Activated T-cell treated with anti-CD3 and anti-CD28 coated beads, Interleukin-2, amount 50 U/mL, for 48 hours (primary cell): Measurements from ENCODE around the gene TRAPPC8.
"Not testable (repeated sequence)": the region's sequence is repeated elsewhere in the genome, so short reads cannot be mapped to it uniquely, and the experiment has no call there.

Experiments
- DNase-seq, 2 experiments: peaks; one replicate each; pipeline ENCODE4 v3.0.0-alpha.2; 2020

Gene TRAPPC8

DNA sequence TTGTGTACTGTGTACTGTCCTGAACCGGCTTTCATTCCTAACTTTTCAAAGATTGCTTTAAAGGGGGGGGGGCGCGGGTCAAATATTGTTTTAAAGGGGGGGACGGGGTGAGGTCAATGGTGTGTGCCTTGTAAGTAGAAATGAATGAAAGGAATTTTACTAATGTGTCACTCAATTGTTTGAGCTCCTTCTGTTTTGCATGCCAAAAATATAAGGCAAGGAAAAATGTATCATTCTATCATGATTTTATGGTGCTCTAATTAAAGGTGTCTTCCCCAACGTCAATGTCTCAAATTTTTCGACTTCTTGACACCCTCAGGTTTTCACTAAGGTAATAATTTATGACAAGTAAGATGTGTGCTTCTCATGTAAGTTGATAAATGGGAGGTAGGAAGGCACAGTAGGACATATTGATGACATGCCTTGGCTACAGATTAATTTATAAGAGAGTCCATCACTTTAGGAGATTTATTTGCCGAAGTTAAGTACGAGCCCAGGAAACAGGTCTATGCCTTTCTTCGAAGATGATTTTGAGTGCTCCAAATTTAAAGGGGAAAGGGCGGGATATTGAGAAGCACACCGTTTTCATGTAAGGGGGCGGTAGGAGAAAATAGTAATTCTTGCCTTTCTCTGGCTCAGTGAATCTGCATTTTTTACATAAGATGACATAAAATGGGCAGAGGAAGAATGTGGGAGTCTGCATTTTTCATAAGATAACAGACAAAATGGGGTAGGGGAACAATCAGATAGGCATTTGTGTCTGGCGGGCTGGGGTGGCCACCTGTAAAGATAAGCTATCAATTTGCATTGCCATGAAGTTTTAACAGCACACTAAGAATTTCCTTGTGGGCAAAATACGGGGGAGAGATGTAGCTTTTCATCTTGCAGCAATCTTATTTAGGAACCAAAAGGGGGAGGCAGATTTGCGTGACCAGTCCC is 1.2 kb upstream of the TRAPPC8 start:
- no peak for DNase-seq

DNA sequence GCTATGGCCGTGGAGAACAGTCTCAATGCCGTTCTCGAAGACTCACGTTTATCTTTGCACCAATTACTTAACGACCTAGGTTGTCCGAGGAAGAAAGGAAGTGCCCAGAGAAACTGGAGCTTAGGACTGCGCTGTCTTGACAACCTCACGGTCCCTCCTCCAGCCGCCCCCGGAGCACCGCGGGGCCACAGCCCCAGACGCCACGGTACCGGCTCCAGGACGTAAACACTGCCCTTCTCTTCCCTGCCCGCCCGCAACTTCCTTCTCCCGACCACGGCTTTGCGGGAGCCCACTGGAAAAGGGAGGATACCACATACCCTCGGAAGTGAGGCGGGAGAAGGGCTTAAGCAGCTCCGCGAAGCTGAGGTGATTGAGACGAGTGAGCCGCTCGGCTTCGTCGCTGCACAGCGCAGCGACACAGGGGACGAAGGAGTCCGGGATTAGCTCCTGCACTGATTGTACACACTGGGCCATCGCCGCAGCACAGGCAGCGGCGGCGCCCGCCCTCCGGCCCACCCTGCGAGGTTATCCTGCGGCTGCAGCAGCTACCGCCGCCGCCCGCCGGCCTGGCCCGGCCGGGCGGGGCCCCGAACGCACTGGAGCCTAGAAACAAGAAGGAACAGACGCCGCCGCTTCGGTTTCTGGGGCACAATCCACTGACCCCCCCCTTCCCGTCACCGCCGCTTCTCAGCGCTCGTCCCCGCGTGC is 483 bp downstream of the TRAPPC8 start:
- peak in 1 of 2 experiments; percentile 65 for DNase-seq

DNA sequence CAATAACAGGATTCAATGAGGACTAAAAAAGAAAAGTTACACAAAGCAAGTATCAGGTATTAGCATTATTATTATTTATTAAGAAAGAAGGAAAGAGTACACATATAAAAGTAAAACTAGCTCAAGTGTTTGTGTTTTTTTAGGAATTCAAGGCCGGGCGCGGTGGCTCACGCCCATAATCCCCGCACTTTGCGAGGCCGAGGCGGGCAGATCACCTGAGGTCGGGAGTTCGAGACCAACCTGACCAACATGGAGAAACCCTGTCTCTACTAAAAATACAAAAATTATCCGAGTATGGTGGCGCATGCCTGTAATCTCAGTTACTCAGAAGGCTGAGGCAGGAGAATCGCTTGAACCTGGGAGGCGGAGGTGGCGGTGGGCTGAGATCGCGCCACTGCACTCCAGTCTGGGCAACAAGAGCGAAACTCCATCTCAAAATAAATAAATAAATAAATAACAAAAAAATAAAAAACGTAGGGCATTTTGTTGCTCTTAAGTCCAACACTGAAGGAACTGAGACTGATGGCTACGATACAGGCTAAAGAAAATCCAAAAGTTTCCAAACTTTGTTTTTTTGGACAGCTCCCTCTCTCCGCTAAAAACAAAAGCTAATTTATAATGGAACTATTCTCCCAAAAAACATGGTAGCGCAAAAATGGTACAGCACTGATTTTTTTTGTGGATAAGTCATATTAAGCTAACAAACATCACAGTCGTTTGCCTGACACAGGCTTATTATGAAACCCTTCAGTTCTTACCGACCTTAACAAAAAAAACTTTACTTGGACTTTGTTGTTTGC is 1.7 kb downstream of the TRAPPC8 start:
- no peak for DNase-seq

DNA sequence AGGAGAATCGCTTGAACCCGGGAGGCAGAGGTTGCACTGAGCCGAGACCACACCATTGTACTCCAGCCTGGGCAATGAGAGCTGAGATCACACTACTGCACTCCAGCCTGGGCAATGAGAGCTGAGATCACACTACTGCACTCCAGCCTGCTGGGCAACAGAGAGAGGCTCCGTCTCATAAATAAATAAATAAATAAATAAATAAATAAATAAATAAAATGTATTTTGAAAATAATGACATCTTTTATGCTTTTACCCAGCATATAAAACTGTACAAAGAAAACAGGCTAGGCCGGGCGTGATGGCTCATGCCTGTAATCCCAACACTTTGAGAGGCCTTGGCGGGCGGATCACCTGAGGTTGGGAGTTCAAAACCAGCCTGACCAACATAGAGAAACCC is 8.2 kb downstream of the TRAPPC8 start:
- not testable (repeated sequence) for DNase-seq

DNA sequence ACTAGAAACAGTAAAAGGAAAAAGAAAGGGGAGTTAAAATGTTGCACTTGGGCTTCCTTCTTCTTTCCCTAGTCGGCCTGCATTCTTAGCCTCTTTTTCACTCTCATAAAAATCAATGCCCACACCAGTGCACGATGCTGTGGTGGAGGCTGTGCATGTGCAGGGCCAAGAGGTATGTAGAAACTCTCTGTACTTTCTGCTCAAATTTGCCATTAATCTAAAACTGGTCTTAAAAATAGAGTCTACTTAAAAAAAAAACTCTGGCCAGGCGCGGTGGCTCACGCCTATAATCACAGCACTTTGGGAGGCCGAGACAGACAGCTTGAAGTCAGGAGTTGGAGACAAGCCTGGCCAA is 11.1 kb downstream of the TRAPPC8 start:
- DNase-seq = no peak

DNA sequence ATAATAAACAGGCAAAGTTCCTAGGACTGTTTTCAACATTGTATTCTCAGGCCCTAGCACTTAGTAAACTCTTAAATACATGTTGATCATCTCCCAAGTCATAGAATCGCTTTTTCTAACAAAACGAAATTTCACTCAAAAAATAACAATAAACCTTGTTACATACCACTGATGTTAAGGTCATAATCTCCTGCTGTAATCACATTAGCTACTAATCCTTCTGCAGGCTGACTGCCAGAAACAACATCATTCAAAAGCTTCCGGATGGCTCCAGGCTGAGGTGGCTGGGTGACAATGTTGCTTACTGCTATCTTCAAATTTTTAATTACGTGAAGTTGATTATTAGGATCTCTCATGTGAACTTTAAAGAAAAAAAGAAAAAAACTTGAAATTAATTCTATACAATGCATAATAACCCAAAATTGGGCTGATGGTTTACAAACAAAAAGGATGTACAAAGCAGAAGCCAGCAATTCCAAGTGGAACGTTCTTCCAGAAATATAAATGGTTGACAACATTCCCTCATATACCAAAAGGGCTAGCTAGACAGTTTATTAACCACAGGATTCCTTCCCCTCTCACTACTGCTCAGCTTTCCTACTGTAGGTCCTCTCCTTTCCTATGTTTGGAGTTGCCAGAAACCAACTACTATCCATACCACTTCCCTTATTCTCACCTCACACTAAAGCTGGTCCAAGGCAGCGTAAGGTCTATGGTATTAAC is 11.6 kb downstream of the TRAPPC8 start:
- no peak for DNase-seq

DNA sequence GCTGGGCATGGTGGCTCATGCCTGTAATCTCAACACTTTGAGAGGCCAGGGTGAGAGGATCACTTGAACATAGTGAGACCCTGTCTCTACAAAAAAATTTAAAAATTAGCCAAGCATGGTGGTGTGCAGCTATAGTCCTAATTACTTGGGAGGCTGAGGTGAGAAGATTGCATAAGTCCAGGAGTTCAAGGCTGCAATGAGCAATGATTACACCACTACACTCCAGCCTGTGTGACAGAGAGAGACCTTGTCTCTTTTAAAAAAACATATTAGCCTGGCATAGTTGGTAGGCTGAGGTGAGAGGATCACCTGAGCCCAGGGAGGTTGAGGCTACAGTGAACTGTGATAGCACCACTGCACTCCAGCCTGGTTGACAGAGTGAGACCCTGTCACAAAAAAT is 13.7 kb downstream of the TRAPPC8 start:
- no peak for DNase-seq

DNA sequence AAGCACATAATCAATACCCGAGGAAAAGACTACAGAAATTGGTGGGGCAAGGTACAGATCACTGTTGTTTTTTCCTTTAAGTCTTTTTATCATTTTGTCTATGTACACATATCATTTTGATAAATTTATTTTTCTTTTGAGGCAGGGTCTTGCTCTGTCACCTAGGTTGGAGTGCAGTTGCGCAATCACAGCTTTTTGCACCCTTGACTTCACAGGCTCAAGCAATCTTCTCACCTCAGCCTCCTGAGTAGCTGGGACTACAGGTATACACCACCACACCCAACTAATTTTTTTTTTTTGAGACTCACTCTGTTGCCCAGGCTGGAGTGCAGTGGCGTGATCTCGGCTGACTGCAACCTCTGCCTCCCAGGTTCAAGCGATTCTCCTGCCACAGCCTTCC is 15.9 kb downstream of the TRAPPC8 start:
- not testable (repeated sequence) for DNase-seq

DNA sequence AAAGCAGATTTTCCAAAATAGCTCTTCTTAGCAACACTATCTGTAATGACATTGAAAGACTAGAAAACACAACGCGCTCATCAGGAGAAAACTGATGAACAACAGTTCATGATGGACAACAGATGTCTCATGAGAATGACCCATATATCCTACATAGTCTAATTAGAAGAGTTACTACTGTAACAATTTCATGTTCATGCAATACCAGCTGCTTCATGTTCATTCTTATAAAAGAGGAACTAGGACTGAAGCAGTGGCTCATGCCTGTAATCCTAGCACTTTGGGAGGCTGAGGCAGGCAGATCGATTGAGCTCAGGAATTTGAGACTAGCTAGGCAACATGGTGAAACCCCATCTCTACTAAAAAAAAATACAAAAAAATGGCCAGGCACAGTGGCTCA is 22.7 kb downstream of the TRAPPC8 start:
- DNase-seq = no peak

DNA sequence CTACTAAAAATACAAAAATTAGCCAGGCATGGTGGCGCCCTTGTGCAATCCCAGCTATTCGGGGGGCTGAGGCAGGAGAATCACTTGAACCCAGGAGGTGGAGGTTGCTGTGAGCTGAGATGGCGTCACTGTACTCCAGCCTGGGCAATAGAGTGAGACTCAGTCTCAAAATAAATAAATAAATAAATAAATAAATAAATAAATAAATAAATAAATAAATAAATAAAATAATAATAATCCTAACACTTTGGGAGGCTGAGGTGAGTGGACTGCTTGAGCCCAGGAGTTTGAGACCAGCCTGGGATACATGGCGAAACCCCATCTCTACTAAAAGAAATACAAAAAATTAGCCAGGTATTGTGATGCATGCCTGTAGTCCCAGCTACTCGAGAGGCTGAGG is 23.6 kb downstream of the TRAPPC8 start:
- DNase-seq = not testable (repeated sequence)

DNA sequence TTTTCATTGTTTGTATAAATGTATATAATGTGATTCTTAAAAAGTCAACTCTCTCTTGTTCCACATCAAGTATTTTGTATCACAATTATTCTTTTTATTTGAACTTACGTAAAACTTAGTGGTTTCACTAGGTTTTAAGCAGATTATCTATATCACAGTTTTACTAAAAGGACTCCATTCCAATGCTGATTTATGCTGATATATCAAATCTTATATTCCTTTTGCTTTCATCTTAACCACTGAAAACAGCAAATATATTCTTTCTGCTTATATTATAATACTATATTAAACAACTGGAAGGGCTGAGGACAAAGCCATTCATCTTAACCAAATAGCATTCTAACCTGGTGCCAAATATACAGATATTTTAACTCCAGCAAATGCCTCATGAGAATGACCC is 24.2 kb downstream of the TRAPPC8 start:
- no peak for DNase-seq

DNA sequence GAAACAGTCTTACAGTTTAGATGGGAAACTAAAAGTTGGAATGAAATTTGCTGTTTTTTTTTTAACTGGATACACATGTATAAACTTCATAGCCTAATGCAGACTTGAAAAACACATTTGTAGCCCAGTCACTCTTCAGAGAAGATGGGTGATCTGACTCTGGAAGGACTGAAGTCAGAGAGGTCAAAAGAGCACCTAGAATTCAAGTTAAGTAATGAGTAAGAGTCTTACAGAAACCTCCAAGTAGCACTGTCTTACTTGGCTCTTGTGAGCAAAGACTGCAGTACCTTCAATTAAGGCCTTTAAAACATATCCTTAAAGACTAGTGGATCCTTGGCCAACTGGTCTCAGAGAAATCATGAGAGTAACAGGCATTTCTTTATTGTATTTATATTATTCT is 41.9 kb downstream of the TRAPPC8 start:
- no peak for DNase-seq

DNA sequence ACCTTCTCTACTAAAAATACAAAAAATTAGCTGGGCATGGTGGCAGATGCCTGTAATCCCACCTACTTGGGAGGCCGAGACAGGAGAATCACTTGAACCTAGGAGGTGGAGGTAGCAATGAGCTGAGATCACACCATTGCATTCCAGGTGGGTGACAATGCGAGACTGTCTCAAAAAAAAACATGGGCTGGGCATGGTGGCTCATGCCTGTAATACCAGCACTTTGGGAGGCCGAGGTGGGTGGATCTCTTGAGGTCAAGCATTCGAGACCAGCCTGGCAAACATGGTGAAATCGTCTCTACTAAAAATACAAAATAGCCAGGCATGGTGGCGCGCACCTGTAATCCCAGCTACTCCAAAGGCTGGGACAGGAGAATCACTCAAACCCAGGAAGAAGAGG is 43.2 kb downstream of the TRAPPC8 start:
- not testable (repeated sequence) for DNase-seq

DNA sequence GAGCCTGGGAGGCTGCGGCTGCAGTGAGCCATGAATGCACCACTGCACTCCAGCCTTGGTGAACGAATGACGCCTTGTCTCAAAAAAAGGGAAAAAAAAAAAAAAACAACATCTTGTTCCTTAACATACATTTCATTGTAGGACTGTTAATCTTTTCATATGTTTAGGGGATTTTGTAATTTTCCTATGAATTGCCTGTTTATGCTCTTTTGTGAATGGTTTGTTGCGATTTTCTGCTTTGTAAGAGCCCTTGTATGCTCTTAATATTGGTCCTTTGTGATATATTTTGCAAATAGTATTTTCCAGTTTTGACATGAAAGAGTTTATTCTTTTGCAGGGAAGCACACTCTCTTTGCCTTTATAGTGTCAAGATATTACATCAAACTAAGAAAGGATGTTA is 50.0 kb downstream of the TRAPPC8 start:
- no peak for DNase-seq

DNA sequence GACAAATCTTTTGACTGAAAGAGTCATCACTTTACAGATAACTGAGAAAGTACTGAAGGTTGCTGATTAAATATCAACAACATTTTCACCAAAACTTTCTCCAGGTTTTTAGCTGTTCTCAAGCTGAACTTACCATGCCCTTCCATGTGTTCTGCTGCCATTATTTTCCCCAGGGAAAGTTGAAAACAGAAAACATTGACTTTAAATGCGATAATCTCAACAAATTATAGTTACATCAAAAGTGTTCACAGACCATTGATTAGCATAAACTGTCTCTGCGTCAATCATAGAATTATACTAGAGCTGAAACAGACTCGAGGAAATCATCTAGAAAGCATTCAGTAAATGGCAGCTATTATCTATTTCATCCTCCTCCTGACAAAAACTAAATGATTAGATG is 51.4 kb downstream of the TRAPPC8 start:
- no peak for DNase-seq

DNA sequence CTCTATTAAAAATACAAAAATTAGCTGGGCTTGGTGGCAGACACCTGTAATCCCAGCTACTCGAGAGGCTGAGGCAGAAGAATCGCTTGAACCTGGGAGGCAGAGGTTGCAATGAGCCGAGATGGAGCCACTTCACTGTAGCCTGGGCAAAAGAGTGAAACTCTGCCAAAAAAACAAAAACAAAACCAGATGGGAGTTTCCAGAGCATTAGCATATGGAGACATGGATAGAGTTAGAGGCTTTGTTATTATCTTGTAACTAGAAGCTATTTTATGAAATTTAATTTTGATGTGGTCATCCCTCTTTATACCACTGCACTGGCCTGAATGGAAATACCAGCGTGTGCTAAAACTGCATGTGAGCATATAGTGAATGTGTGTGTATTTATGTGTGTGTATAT is 58.9 kb downstream of the TRAPPC8 start:
- no peak for DNase-seq

DNA sequence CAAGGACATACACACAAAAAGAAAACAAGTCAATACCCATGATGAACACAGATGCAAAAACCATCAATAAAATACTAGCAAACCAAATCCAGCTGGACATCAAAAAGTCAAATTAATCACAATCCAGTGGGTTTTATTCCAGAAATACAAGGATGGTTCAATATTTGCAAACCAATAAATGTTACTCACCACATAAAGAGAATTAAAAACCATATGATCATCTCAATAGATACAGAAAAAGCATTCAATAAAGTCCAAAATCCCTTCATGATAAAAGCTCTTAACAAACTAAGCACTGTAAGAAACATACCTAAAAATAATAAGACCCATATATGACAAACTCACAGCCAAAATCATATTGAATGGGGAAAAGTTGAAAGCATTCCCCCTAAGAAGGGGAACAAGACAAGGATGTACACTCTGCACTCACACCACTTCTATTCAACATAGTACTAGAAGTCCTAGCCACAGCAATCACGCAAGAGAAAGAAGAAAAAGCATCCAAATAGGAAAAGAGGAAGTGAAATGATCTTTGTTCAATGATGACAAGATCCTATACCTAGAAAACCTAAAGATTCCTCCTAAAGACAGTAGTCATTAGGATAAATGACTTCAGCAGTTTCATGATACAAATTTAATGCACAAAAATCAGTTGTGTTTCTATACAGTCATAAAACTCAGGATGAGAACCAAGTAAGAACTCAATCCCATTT is 62.6 kb downstream of the TRAPPC8 start:
- DNase-seq = no peak

DNA sequence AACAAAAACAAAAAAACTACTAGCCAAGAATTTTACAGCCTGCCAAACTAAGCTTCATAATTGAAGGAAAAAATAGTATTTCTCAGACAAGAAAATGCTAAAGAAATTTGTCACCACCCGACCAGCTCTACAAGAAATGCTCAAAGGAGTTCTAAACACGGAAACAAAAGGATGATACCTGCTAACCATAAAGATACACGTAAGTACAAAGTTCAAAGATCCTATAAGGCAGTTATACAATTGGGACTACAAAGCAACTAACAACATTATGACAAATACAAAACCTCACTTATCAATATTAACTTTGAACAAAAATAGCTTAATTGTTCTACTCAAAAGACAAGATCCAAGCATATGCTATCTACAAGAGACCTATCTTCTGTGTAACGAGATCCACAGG is 64.6 kb downstream of the TRAPPC8 start:
- no peak for DNase-seq

DNA sequence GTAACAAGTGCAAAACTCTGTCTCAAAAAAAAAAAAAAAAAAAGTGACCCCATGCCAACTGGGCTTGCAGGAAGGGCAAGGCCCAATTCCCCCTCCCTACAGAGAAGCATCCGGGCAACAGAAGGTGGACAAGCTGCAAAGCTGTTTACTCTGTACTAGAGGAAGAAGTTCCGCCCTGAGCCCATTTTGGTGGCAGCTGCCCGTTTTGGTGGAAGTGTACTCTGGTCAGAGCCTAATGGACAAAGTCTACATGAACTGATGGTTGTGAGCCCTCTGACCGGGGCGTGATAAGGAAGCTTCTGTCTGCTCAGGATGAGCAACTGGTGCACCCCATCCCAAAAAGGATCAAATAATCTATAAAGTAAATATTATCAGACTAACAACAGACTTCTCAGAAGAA is 65.0 kb downstream of the TRAPPC8 start:
- no peak for DNase-seq

DNA sequence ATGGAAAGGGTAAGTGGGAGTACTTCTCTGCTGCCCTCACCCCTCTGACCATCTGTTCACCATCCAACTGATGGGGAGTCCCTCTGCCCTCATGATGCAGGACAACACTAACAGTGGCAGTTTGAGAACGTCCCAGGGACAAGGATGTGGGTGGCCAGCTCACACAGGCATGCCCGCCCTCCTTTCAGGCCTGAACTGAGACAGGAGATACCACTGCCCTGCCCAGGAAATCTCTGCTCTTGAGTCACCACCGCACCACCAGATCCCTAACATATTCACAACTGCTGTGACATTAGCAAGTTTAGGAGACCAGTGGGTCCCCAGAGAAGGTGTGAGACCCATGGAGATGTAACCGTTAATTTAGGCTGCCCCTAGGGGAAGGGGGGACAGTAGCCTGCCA is 66.2 kb downstream of the TRAPPC8 start:
- no peak for DNase-seq

DNA sequence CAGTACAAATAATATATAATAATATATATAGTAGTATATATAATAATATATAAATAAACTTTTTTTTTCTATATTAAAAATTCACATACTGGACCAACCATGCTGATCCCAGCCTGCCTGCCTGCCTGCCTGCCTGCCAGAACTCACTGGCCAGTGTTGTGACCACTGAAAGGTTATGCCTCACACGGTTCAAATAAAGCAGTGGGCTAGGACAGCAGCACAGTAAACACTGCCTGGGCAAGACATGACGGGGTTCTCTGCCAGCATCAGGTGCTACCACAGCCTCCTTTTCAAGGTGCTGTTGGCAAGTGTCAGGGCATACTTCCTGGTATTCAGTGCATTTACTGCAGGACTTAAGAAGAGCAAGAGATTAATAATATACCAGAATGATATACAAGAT is 67.6 kb downstream of the TRAPPC8 start:
- DNase-seq = no peak

DNA sequence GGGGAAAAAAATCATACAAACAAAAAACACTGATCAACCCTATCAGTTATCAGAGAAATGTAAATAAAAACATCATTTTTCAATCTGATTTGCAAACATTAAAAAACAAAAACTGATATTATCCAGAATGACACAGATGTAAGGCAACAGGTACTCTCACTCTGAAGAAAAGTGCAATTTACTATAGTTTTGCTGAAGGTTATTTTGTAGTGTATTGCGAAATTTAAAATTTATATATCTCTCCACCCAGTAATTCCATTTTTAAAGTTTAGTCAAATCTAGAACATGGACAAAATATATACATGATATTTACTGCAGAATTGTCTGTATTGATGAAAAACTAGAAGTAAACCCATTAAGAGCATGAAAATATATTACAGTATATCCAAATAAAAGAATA is 79.8 kb downstream of the TRAPPC8 start:
- DNase-seq = no peak
